DOHH2 (cell line): ENCODE data around the gene CRABP1.

Source experiments
- H3F3A ChIP-seq: fragments of 200-600 bp; sonication (generic), shearing (Covaris generic); 2 replicates; pipeline ENCODE4 v1.6.0; 2016; ENCODE audit warnings: antibody characterized with exemption, mild to moderate bottlenecking; ENCODE audit not compliant: control insufficient read depth, insufficient read depth
- H3K27ac ChIP-seq: fragments of 200-600 bp; sonication (generic); 2 replicates; pipeline ENCODE4 v1.5.1; 2014; ENCODE audit warnings: low read depth, mild to moderate bottlenecking, low read length, moderate library complexity
- H3K27me3 ChIP-seq: fragments of 200-600 bp; sonication (generic); 2 replicates; pipeline ENCODE4 v1.6.1; 2014; ENCODE audit warnings: mild to moderate bottlenecking, low read length, mixed read lengths; ENCODE audit not compliant: control insufficient read depth
- H3K36me3 ChIP-seq: fragments of 200-600 bp; sonication (generic); 2 replicates; pipeline ENCODE4 v1.6.1; 2014; ENCODE audit warnings: mild to moderate bottlenecking, low read length, moderate library complexity, mixed read lengths; ENCODE audit not compliant: control insufficient read depth
- H3K4me1 ChIP-seq: fragments of 200-600 bp; sonication (generic); 2 replicates; pipeline ENCODE4 v1.6.1; 2014; ENCODE audit warnings: mild to moderate bottlenecking, low read length, mixed read lengths; ENCODE audit not compliant: control insufficient read depth
- H3K4me2 ChIP-seq: fragments of 200-600 bp; sonication (generic); 2 replicates; pipeline ENCODE4 v1.6.0; 2014; ENCODE audit warnings: mild to moderate bottlenecking, low read length, moderate library complexity
- H3K4me3 ChIP-seq: fragments of 200-600 bp; sonication (generic); 2 replicates; pipeline ENCODE4 v1.5.1; 2014; ENCODE audit warnings: mild to moderate bottlenecking, low read length, mixed read lengths
- H3K79me2 ChIP-seq: fragments of 200-600 bp; sonication (generic); 2 replicates; pipeline ENCODE4 v1.6.1; 2014; ENCODE audit warnings: mild to moderate bottlenecking, low read length, mixed read lengths; ENCODE audit not compliant: control insufficient read depth
- H3K9me2 ChIP-seq: fragments of 200-600 bp; sonication (generic); replicated peaks from 2 replicates; pipeline ENCODE4 v1.6.1; 2014; ENCODE audit warnings: mild to moderate bottlenecking, low read length, mixed read lengths; ENCODE audit not compliant: control insufficient read depth
- H3K9me3 ChIP-seq: fragments of 200-600 bp; sonication (generic); 2 replicates; pipeline ENCODE4 v1.6.1; 2014; ENCODE audit warnings: antibody characterized with exemption, low read length, mixed read lengths; ENCODE audit not compliant: control insufficient read depth, insufficient read depth
- H4K20me1 ChIP-seq: fragments of 200-600 bp; sonication (generic); 2 replicates; pipeline ENCODE4 v1.6.0; 2014; ENCODE audit warnings: low read depth, mild to moderate bottlenecking, antibody characterized with exemption, low read length, moderate library complexity; ENCODE audit not compliant: control insufficient read depth, insufficient read depth
- EZH2phosphoT487 ChIP-seq: fragments of 200-600 bp; sonication (generic); IDR thresholded peaks from 2 replicates; pipeline ENCODE4 v1.6.1; 2017; ENCODE audit warnings: borderline replicate concordance, mild to moderate bottlenecking, antibody characterized with exemption, low read length, moderate library complexity, mixed read lengths
- TF ChIP-seq, protein P1 (sequence below): fragments of 200-600 bp; sonication (generic); IDR thresholded peaks from one replicate; pipeline ENCODE4 v1.5.1; 2014; ENCODE audit warnings: antibody characterized with exemption, mild to moderate bottlenecking, low read depth, low read length; ENCODE audit not compliant: poor library complexity, severe bottlenecking

Gene CRABP1

GRCh38 chr15:78393137-78393536 lies 53.0 kb downstream of the CRABP1 start:
- Histone ChIP-seq H3K9me3 (no peaks in the 10 kb centered on the region), H3F3A (no peaks in the 10 kb centered on the region), H3K27ac (no peak overlapping the region), H3K4me3 (no peak overlapping the region), H3K9me2 (no peaks in the 10 kb centered on the region), H3K79me2 (no peaks in the 10 kb centered on the region), H3K4me2 (no peak overlapping the region), H3K36me3 (no peaks in the 10 kb centered on the region), H4K20me1 (no peaks in the 10 kb centered on the region), H3K27me3 (no peaks in the 10 kb centered on the region; the same call in 1 of the 2 replicates), H3K4me1 (no peaks in the 10 kb centered on the region)
- TF ChIP-seq, protein P1, sequence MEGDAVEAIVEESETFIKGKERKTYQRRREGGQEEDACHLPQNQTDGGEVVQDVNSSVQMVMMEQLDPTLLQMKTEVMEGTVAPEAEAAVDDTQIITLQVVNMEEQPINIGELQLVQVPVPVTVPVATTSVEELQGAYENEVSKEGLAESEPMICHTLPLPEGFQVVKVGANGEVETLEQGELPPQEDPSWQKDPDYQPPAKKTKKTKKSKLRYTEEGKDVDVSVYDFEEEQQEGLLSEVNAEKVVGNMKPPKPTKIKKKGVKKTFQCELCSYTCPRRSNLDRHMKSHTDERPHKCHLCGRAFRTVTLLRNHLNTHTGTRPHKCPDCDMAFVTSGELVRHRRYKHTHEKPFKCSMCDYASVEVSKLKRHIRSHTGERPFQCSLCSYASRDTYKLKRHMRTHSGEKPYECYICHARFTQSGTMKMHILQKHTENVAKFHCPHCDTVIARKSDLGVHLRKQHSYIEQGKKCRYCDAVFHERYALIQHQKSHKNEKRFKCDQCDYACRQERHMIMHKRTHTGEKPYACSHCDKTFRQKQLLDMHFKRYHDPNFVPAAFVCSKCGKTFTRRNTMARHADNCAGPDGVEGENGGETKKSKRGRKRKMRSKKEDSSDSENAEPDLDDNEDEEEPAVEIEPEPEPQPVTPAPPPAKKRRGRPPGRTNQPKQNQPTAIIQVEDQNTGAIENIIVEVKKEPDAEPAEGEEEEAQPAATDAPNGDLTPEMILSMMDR, result no peak
- TF ChIP-seq EZH2phosphoT487, result no peak

DNA sequence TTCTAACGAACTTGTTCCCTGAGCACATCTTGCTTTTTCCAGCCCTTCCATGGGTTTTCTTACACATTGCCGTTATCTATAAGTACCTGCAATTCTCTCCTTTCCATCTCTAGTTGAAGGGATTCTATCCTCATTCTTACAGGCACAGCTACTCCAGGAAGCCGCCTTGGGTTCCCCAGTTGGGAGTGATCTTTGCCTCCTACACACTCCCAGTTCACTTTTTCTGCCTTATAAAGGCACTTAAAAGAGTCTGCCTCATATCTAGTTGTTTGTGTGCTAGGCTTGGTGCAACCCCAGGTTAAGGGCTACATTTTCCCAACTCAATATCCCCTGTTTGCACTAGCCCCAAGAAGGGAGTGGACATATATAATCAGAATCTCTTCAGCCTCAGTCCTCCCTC lies 53.9 kb downstream of the CRABP1 start:
- no peaks in the 10 kb centered on the region for H3K9me3 ChIP-seq
- no peaks in the 10 kb centered on the region for H3K9me2 ChIP-seq
- H3K4me1 ChIP-seq, result no peaks in the 10 kb centered on the region
- H3K36me3 ChIP-seq, result no peaks in the 10 kb centered on the region
- H4K20me1 ChIP-seq, result no peaks in the 10 kb centered on the region
- no peak overlapping the region for H3K4me3 ChIP-seq
- no peaks in the 10 kb centered on the region for H3F3A ChIP-seq
- no peak overlapping the region for H3K27ac ChIP-seq
- TF ChIP-seq EZH2phosphoT487, result no peak
- TF ChIP-seq, protein P1, result no peak
- H3K79me2 ChIP-seq, result no peaks in the 10 kb centered on the region
- H3K4me2 ChIP-seq, result no peak overlapping the region
- H3K27me3 ChIP-seq, result no peaks in the 10 kb centered on the region; the same call in 1 of the 2 replicates

- H4K20me1 ChIP-seq, result no peaks in the 10 kb centered on the region
- no peak overlapping the region for H3K4me2 ChIP-seq
- TF ChIP-seq EZH2phosphoT487, result no peak
- TF ChIP-seq, protein P1, result no peak
- H3K9me3 ChIP-seq, result no peaks in the 10 kb centered on the region
- H3F3A ChIP-seq, result no peaks in the 10 kb centered on the region
- no peak overlapping the region for H3K27ac ChIP-seq
- no peaks in the 10 kb centered on the region for H3K27me3 ChIP-seq
- H3K79me2 ChIP-seq, result no peaks in the 10 kb centered on the region
- H3K36me3 ChIP-seq, result no peaks in the 10 kb centered on the region
- H3K9me2 ChIP-seq, result no peaks in the 10 kb centered on the region
- no peaks in the 10 kb centered on the region for H3K4me1 ChIP-seq
- no peak overlapping the region for H3K4me3 ChIP-seq
Observed at GRCh38 chr15:78394981-78395616, 54.9 kb downstream of the CRABP1 start.
